Rectal smooth muscle tissue (tissue), 1 donor: ENCODE results near the gene SLC2A5.
"Not testable (repeated sequence)": the region's sequence is repeated elsewhere in the genome, so short reads cannot be mapped to it uniquely, and the experiment has no call there.

ENCODE experiments used
- H3K27ac ChIP-seq: one replicate; pipeline ENCODE4 v1.7.0; 2013; ENCODE audit warnings: low read depth, low read length, inconsistent platforms
- H3K27me3 ChIP-seq: one replicate; pipeline ENCODE4 v1.7.0; 2013; ENCODE audit warnings: low read length; ENCODE audit not compliant: control insufficient read depth, insufficient read depth
- H3K36me3 ChIP-seq: one replicate; pipeline ENCODE4 v1.7.0; 2013; ENCODE audit warnings: low read length; ENCODE audit not compliant: control insufficient read depth, insufficient read depth
- H3K4me1 ChIP-seq: one replicate; pipeline ENCODE4 v1.7.0; 2013; ENCODE audit warnings: low read length; ENCODE audit not compliant: control insufficient read depth, insufficient read depth
- H3K4me3 ChIP-seq: one replicate; pipeline ENCODE4 v1.7.0; 2013; ENCODE audit warnings: low read length
- H3K9ac ChIP-seq: one replicate; pipeline ENCODE4 v1.7.0; 2013; ENCODE audit warnings: low read length

SLC2A5 gene

GRCh38 chr1:9037476-9038337 is 31.7 kb downstream of the SLC2A5 start:
- no peak overlapping the region for H3K27ac ChIP-seq

GRCh38 chr1:9035226-9035625 is 34.2 kb downstream of the SLC2A5 start:
- H3K4me3 ChIP-seq: no peak overlapping the region
- no peaks in the 10 kb centered on the region for H3K27me3 ChIP-seq
- H3K4me1 ChIP-seq: no peaks in the 10 kb centered on the region
- no peak overlapping the region for H3K27ac ChIP-seq
- H3K36me3 ChIP-seq: no peaks in the 10 kb centered on the region
- no peak overlapping the region for H3K9ac ChIP-seq

More at GRCh38 chr1:9037476-9038337, 31.7 kb downstream of the SLC2A5 start:
- Histone ChIP-seq H3K27me3 (no peaks in the 10 kb centered on the region), H3K4me3 (no peak overlapping the region), H3K36me3 (no peaks in the 10 kb centered on the region), H3K9ac (no peak overlapping the region), H3K4me1 (no peaks in the 10 kb centered on the region)

GRCh38 chr1:9033363-9033762 is 36.1 kb downstream of the SLC2A5 start:
- no peaks in the 10 kb centered on the region for H3K36me3 ChIP-seq
- H3K27me3 ChIP-seq: no peaks in the 10 kb centered on the region
- H3K9ac ChIP-seq: no peak overlapping the region
- H3K27ac ChIP-seq: no peak overlapping the region
- no peaks in the 10 kb centered on the region for H3K4me1 ChIP-seq
- no peak overlapping the region for H3K4me3 ChIP-seq

- Histone ChIP-seq H3K36me3 (no peaks in the 10 kb centered on the region), H3K27me3 (no peaks in the 10 kb centered on the region), H3K4me1 (no peaks in the 10 kb centered on the region), H3K27ac (no peak overlapping the region), H3K4me3 (no peak overlapping the region), H3K9ac (no peak overlapping the region)
Observed at GRCh38 chr1:9031484-9032259, 37.8 kb downstream of the SLC2A5 start.

- not testable (repeated sequence) for H3K27ac ChIP-seq, H3K27me3 ChIP-seq, H3K36me3 ChIP-seq, H3K4me3 ChIP-seq, H3K9ac ChIP-seq, H3K4me1 ChIP-seq
Observed at GRCh38 chr1:9031077-9031476, 38.4 kb downstream of the SLC2A5 start.

- H3K27ac ChIP-seq: no peak overlapping the region
- H3K4me3 ChIP-seq: no peak overlapping the region
- no peaks in the 10 kb centered on the region for H3K4me1 ChIP-seq
- H3K27me3 ChIP-seq: no peaks in the 10 kb centered on the region
- H3K36me3 ChIP-seq: no peaks in the 10 kb centered on the region
- no peak overlapping the region for H3K9ac ChIP-seq
Observed at GRCh38 chr1:9028921-9029705, 40.3 kb downstream of the SLC2A5 start.

- no peaks in the 10 kb centered on the region for H3K27me3 ChIP-seq
- H3K9ac ChIP-seq: no peak overlapping the region
- H3K4me1 ChIP-seq: no peaks in the 10 kb centered on the region
- H3K36me3 ChIP-seq: no peaks in the 10 kb centered on the region
- no peak overlapping the region for H3K27ac ChIP-seq
- H3K4me3 ChIP-seq: no peak overlapping the region
Observed at GRCh38 chr1:9027307-9027706, 42.1 kb downstream of the SLC2A5 start.

- H3K9ac ChIP-seq: no peak overlapping the region
- H3K4me3 ChIP-seq: no peak overlapping the region
- H3K4me1 ChIP-seq: no peaks in the 10 kb centered on the region
- no peaks in the 10 kb centered on the region for H3K36me3 ChIP-seq
- H3K27ac ChIP-seq: no peak overlapping the region
- no peaks in the 10 kb centered on the region for H3K27me3 ChIP-seq
Observed at GRCh38 chr1:9025449-9025848, 44.0 kb downstream of the SLC2A5 start.

GRCh38 chr1:9024837-9025236 is 44.6 kb downstream of the SLC2A5 start:
- H3K4me1 ChIP-seq: no peaks in the 10 kb centered on the region
- no peak overlapping the region for H3K4me3 ChIP-seq
- no peaks in the 10 kb centered on the region for H3K27me3 ChIP-seq
- H3K27ac ChIP-seq: no peak overlapping the region
- no peak overlapping the region for H3K9ac ChIP-seq
- H3K36me3 ChIP-seq: no peaks in the 10 kb centered on the region

GRCh38 chr1:9022773-9023172 is 46.7 kb downstream of the SLC2A5 start:
- no peaks in the 10 kb centered on the region for H3K36me3 ChIP-seq
- H3K4me1 ChIP-seq: no peaks in the 10 kb centered on the region
- H3K27ac ChIP-seq: no peak overlapping the region
- H3K4me3 ChIP-seq: no peak overlapping the region
- H3K27me3 ChIP-seq: no peaks in the 10 kb centered on the region
- no peak overlapping the region for H3K9ac ChIP-seq

- not testable (repeated sequence) for H3K36me3 ChIP-seq, H3K9ac ChIP-seq, H3K27me3 ChIP-seq, H3K4me1 ChIP-seq, H3K27ac ChIP-seq, H3K4me3 ChIP-seq
Observed at GRCh38 chr1:9022026-9022738, 47.3 kb downstream of the SLC2A5 start.

- Histone ChIP-seq H3K27me3 (no peaks in the 10 kb centered on the region), H3K36me3 (no peaks in the 10 kb centered on the region), H3K4me3 (no peak overlapping the region), H3K4me1 (no peaks in the 10 kb centered on the region), H3K9ac (no peak overlapping the region), H3K27ac (no peak overlapping the region)
Observed at GRCh38 chr1:9020305-9020704, 49.1 kb downstream of the SLC2A5 start.
